ENCODE results near the gene LRRC8D. TPM values are rescaled to one million over a fixed set of nuclear protein-coding genes. Genes with fewer than 3 reads are reported as not detected.
A peak's percentile ranks its signal among the peaks of the same experiment; 100 is the strongest.
"Not testable (repeated sequence)": the region's sequence is repeated elsewhere in the genome, so short reads cannot be mapped to it uniquely, and the experiment has no call there.

LRRC8D gene
- total RNA-seq = 100 to 1,000 TPM in 1 of 4 donors, 10 to 100 TPM in 3; 28.9 to 113 (median 58.8) TPM

DNA sequence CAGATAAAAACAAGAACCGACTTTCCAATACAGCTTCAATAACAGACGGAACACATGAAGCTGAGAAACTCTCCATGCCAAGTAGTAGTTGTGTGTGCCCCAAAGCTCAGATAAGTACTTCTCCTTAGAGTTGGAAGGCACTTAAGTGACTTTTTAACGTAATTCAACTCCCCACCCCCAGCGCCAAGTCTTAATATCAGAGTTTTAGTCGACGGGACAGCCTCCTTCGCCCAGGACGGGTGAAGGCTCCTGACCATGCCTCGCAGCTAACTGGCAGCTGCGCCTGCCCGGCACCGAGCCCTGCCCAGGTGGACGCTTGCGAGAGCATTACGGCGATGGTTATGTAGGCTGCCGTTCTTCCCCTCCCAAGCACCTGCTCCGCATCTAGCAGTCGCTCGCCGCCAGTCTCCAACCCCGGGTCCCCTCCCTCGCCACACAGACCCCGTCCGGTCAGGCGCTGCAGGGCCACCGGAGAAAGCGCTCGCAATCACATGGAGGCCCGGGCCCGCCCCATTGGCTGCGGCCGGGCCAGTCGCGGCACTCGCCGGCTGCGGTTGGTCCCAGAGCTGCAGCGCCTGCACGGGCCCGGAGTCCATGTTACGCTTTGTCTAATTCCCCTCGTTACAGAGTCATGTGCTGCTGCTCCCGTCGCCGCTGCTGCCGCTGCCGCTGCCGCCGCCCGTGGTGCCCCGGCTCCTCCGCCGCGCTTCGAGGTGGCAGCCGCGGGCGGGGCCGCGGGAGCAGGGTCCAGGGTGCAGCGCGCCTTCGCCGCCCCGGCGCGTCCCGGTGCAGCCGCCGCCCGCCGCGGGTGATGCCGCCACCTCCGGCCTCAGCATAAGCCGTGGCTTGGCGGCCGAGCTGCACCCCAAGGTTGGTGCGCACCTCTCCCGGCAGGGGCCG is at the start of gene LRRC8D:
Gene LRRC8D, plus strand, starts transcription at position 611 of the 900 bp plus-strand sequence. CDS start 112,037 bp downstream, outside the sequence.
- Histone ChIP-seq H3K9me3 (no peaks in the 10 kb centered on the region), H3K36me3 (no peaks in the 10 kb centered on the region), H3K27me3 (no peaks in the 10 kb centered on the region), H3K4me3 (peak within 1 kb of the TSS; percentile 80 to 98 (median 95)), H3K27ac (peak within 1 kb of the TSS; percentile 80 to 96 (median 94)), H3K4me1 (peaks cover 0 to 11% (median 0%) of the 10 kb centered on the region in 4 donors)
- DNase-seq = peak; percentile 84 to 93 (median 93)
- TF ChIP-seq POLR2A (IDR thresholded peaks at IDR 0.05) = peak; percentile 38 to 58
- TF ChIP-seq, protein P1, sequence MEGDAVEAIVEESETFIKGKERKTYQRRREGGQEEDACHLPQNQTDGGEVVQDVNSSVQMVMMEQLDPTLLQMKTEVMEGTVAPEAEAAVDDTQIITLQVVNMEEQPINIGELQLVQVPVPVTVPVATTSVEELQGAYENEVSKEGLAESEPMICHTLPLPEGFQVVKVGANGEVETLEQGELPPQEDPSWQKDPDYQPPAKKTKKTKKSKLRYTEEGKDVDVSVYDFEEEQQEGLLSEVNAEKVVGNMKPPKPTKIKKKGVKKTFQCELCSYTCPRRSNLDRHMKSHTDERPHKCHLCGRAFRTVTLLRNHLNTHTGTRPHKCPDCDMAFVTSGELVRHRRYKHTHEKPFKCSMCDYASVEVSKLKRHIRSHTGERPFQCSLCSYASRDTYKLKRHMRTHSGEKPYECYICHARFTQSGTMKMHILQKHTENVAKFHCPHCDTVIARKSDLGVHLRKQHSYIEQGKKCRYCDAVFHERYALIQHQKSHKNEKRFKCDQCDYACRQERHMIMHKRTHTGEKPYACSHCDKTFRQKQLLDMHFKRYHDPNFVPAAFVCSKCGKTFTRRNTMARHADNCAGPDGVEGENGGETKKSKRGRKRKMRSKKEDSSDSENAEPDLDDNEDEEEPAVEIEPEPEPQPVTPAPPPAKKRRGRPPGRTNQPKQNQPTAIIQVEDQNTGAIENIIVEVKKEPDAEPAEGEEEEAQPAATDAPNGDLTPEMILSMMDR (IDR thresholded peaks at IDR 0.05) = peak in 2 of 6 experiments; percentile 11 to 25

DNA sequence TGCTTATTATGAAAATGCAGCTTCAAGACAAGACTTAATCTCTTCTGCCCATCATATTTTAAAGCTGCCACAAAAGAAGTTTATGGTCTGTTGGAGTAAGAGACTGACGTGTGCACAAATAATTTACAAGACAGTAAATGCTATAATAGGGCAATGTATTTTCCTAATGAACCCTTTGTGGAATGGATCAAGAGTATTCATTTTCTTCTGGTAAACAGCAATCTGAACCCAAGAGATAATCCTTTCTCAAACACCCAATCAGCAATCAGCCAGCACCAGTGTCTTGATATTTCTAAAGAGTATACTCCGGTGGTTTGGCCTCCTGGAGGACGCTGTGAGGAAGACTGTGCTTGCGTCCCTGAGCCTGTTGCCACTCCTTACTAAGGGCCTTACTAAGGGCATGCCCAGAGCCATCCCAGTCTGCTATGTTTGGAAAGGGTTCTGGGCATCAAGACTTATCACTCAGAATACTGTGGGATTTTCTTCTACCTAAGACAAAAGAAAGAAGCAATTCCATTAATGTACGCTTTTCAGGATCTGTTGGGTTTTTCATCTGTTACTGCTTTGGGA is 48.8 kb upstream of the LRRC8D start:
- Histone ChIP-seq H3K27me3 (no peaks in the 10 kb centered on the region), H3K9me3 (no peaks in the 10 kb centered on the region), H3K36me3 (no peaks in the 10 kb centered on the region), H3K27ac (no peak overlapping the region), H3K4me3 (no peak overlapping the region), H3K4me1 (no peaks in the 10 kb centered on the region)
- DNase-seq = no peak
- no peak for TF ChIP-seq POLR2A (IDR thresholded peaks at IDR 0.05)
- TF ChIP-seq, protein P1 (IDR thresholded peaks at IDR 0.05) = no peak

DNA sequence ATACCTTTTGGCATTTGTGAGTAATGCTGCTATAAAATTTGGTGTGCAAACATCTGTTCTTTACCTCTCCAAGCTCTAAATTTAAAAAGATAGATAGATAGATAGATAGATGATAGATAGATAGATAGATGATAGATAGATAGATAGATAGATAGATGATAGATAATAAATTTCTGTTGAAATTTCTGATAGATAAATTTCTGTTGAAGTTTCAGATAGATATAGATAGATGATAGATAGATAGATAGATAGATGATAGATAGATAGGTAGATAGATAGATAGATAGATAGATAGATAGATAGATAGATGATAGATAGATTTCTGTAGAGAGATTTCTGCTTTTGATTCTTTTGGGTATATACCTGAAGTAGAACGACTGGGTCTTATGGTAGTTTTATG is 44.7 kb upstream of the LRRC8D start:
- H3K4me3 ChIP-seq, H3K27me3 ChIP-seq, H3K4me1 ChIP-seq, H3K36me3 ChIP-seq, DNase-seq, H3K9me3 ChIP-seq, H3K27ac ChIP-seq: not testable (repeated sequence)

DNA sequence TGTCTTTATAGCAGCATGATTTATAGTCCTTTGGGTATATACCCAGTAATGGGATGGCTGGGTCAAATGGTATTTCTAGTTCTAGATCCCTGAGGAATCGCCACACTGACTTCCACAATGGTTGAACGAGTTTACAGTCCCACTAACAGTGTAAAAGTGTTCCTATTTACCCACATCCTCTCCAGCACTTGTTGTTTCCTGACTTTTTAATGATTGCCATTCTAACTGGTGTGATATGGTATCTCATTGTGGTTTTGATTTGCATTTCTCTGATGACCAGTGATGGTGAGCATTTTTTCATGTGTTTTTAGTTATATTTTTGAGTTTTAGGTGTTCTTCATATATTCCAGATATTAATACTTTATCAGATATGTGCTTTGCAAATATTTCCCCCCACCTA is 43.6 kb upstream of the LRRC8D start:
- not testable (repeated sequence) for H3K36me3 ChIP-seq, H3K4me3 ChIP-seq, H3K27ac ChIP-seq, H3K9me3 ChIP-seq, H3K4me1 ChIP-seq, H3K27me3 ChIP-seq, DNase-seq

DNA sequence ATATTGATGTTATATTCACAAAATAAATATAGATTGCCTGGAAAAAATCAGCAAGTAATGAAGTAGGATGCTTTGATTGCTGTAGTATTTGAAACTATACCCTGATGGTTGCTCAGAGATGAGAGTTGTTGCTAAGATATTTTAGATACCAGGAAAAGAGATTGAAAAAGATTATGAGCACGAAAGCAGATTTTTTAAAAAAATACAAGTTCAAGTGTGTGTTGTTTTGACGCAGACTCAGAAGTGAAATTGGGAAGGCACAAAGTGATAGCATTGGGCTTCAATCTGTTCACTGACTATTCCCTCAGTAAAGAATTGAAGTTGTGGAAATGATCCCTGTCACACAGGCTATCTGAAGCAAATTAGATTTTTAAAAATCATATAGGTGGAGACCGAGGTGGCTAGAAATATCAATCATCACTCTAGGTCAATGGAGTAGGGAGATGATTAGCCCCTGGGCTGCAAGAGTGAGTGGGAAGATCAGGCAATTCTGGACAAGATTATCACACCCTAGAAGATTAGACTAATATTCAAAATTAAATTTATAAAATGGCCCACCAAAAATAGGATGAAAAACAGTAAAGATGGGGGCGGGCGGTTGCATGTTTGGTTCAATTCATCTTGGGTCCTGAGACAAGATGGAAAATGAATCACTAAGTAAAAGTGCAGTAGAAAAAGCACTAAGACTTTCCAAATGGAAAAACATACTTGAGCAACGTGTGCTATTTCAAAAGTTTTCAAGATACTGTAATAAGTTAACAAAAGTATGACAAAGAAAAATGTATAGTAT is 41.5 kb upstream of the LRRC8D start:
- Histone ChIP-seq H3K9me3 (no peaks in the 10 kb centered on the region), H3K36me3 (no peaks in the 10 kb centered on the region), H3K27ac (no peak overlapping the region), H3K4me1 (no peaks in the 10 kb centered on the region), H3K27me3 (no peaks in the 10 kb centered on the region), H3K4me3 (no peak overlapping the region)
- DNase-seq = no peak
- no peak for TF ChIP-seq POLR2A (IDR thresholded peaks at IDR 0.05)
- TF ChIP-seq, protein P1 (IDR thresholded peaks at IDR 0.05) = no peak

DNA sequence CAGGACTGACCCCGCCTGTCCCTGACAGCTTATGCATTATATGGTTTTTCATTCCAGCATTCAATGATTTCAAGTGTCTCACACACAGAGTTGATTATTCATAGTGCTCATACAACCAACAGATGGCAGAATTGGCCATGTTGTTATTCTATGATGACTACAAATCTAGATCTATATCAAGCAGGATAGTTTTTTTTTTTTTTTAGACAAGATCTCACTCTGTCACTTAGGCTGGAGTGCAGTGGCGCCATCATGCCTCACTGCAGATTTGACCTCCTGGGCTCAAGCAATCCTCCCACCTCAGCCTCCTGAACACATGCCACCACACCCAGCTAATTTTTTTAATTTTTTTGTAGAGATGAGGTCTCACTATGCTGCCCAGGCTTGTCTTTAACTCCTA is 40.1 kb upstream of the LRRC8D start:
- Histone ChIP-seq H3K27ac (no peak overlapping the region), H3K27me3 (no peaks in the 10 kb centered on the region), H3K4me3 (no peak overlapping the region), H3K4me1 (no peaks in the 10 kb centered on the region), H3K9me3 (no peaks in the 10 kb centered on the region), H3K36me3 (no peaks in the 10 kb centered on the region)
- TF ChIP-seq, protein P1 (IDR thresholded peaks at IDR 0.05) = peak in 4 of 6 experiments; percentile 14 to 36 (median 25)
- TF ChIP-seq POLR2A (IDR thresholded peaks at IDR 0.05) = no peak
- DNase-seq = no peak
